ENCODE results near the gene ROR2. TPM values are rescaled to one million over a fixed set of nuclear protein-coding genes. Genes with fewer than 3 reads are reported as not detected.

Gene ROR2
- total RNA-seq, 2 donors from 2014 or later = 0.07 to 0.10 TPM

DNA sequence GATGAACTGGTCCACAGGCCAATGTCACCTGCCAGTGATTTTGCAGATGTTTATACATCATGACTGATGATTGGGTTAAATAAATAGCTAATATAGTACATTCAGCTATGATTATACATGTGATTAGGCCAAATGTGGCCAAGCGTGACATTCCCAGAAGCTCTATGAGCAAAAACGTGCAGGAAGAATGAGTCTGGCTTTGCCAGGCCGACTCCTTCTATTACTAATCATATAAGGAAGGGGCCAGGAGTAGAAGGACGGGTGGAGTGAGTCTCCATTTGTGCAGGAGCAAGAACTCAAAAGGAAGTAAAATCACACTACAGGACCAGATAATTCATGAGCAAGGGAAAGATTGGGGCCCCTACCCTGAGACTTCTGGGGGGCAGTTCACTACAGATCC lies 178.2 kb downstream of the ROR2 start:
- H3K27ac Mint-ChIP-seq = no peak overlapping the region
- peaks cover 32% of the 10 kb centered on the region for H3K27me3 Mint-ChIP-seq (ENCODE audit: low read depth)
- no peaks in the 10 kb centered on the region for H3K9me3 Mint-ChIP-seq
- no peaks in the 10 kb centered on the region for H3K36me3 Mint-ChIP-seq (ENCODE audit: insufficient read depth in 2 of 2)
- no peak for ATAC-seq (replicated peaks in 1 of 2)
- no peak for DNase-seq
- H3K4me1 Mint-ChIP-seq (ENCODE audit: low read depth) = no peaks in the 10 kb centered on the region
- no peak overlapping the region for H3K4me3 Mint-ChIP-seq

DNA sequence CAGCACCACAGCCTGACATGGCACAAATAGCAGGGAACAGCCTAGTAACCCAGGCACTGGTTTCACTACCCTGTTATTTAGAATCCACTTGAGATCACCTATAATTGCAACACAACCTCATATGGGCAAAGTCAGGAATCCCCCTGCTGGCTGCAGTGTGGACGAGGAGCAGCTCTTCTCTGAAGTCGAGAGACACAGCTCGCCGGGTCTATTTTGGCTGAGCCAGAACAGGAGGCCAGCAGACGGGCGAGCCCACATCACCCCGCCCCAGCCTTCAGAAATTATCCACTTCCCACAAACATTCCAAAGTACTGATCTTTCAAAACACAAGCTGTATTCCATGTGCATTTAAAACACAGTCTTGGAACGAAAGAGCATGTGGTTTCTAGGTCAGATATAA lies 179.0 kb downstream of the ROR2 start:
- Mint-ChIP-seq H3K27me3 (ENCODE audit: low read depth) (peaks cover 34% of the 10 kb centered on the region), H3K4me3 (no peak overlapping the region)
- ATAC-seq (replicated peaks in 1 of 2) = no peak

DNA sequence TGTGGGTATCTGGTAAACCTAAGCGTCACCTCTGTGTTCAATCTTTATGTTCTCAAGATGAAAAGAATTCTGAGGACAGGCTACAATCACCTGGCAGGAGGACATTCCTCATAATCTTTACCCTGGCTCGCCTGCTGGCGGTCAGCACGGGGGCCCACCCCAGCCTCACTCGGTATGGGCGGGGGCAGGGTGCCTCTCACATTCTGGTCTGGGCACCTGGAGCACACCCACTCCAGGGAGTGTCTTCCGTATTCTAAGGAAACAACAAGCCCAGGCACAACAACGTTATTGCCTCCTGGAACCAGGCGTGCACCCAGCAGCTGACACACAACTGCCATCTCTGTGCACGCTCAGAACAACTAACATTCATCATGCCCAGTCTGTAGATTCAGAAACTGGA lies 179.8 kb downstream of the ROR2 start:
- ATAC-seq (replicated peaks in 1 of 2) (no peak), DNase-seq (no peak)
- H3K9me3 Mint-ChIP-seq = no peaks in the 10 kb centered on the region
- H3K36me3 Mint-ChIP-seq (ENCODE audit: insufficient read depth in 2 of 2) = peaks cover 0 to under 1% of the 10 kb centered on the region in 2 donors
- H3K4me1 Mint-ChIP-seq (ENCODE audit: low read depth) = no peaks in the 10 kb centered on the region
- peaks cover 36% of the 10 kb centered on the region for H3K27me3 Mint-ChIP-seq (ENCODE audit: low read depth)
- no peak overlapping the region for H3K27ac Mint-ChIP-seq
- H3K4me3 Mint-ChIP-seq = no peak overlapping the region

More for the DNA sequence above, 179.0 kb downstream of the ROR2 start:
- Mint-ChIP-seq H3K36me3 (ENCODE audit: insufficient read depth in 2 of 2) (no peaks in the 10 kb centered on the region), H3K4me1 (ENCODE audit: low read depth) (no peaks in the 10 kb centered on the region), H3K27ac (no peak overlapping the region), H3K9me3 (no peaks in the 10 kb centered on the region)
- DNase-seq = no peak

DNA sequence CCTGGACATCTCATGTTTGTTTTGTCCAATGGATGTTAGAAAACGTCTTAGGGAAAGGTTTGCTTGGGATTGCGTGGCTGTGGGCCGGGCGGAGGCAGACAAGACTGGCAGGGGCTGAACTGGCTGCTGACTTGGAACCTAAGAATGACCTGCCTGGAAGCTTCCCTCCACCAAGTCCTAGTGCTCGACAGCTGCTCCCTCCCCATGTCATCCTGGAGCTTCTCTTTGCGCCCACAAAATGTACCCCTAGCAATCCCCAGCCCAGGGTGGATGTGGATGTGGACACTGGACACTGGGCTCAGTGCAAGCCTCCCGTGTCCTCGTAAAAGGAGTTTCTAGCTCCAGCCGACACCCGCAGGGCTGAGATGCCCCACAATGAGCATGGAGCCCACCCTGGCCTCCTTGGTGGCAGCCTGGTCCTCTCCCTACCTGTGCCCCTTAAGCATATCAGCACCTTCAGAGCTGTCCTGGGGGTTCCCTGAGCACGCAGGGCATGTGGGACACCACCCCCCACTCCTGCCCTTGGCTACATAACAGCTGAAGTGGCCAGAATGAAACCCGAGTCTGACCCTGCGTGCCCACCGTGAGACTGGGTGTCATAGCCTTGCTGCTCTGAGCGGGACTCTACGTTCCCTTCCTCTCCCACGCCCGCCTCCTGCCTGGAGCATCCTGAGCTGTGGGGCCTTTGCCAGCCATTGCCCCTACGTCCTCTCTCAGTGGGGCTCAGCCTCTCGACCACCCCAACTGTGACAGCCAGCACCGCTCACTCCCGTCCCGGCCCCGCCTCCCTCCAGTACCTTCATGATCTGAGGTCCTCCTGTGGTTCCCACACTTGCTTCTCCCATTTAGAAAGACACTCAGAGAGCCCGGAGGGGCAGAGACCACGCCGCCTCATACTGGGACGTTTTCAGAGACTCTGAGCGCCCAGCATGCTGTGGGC lies 180.8 kb downstream of the ROR2 start:
- peaks cover 0 to 3% of the 10 kb centered on the region in 2 donors for H3K36me3 Mint-ChIP-seq (ENCODE audit: insufficient read depth in 2 of 2)
- ATAC-seq (replicated peaks in 1 of 2) = no peak
- no peak overlapping the region for H3K27ac Mint-ChIP-seq

DNA sequence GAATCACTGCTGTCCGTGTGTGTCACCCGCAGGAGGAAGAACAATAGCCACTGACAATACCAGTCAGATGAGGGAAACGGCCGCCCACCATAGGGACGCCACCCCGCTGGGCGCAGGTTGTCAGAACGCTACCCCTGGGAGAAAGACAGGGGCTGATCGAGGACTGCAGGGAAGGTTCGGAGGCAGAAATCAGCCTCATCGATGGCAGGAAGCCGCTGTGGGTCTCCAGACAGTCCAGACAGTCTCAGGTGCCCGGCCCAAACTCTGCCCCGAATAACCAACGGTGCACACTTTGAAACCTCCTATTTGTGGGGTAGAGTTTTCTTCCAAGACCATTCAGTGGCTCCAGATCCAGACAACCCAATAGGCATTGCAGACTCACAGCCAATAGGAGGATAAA lies 181.5 kb downstream of the ROR2 start:
- no peak for ATAC-seq (replicated peaks in 1 of 2)
- peaks cover 0 to 3% of the 10 kb centered on the region in 2 donors for H3K36me3 Mint-ChIP-seq (ENCODE audit: insufficient read depth in 2 of 2)
- H3K9me3 Mint-ChIP-seq = peaks cover 0 to 4% of the 10 kb centered on the region in 2 donors
- DNase-seq = no peak
- no peaks in the 10 kb centered on the region for H3K4me1 Mint-ChIP-seq (ENCODE audit: low read depth)
- H3K4me3 Mint-ChIP-seq = no peak overlapping the region
- H3K27me3 Mint-ChIP-seq (ENCODE audit: low read depth) = peaks cover 38% of the 10 kb centered on the region
- H3K27ac Mint-ChIP-seq = no peak overlapping the region

More for the DNA sequence above, 180.8 kb downstream of the ROR2 start:
- H3K4me1 Mint-ChIP-seq (ENCODE audit: low read depth) = no peaks in the 10 kb centered on the region
- H3K9me3 Mint-ChIP-seq = peaks cover 0 to 4% of the 10 kb centered on the region in 2 donors
- H3K27me3 Mint-ChIP-seq (ENCODE audit: low read depth) = peaks cover 43% of the 10 kb centered on the region
- no peak overlapping the region for H3K4me3 Mint-ChIP-seq
- no peak for DNase-seq

DNA sequence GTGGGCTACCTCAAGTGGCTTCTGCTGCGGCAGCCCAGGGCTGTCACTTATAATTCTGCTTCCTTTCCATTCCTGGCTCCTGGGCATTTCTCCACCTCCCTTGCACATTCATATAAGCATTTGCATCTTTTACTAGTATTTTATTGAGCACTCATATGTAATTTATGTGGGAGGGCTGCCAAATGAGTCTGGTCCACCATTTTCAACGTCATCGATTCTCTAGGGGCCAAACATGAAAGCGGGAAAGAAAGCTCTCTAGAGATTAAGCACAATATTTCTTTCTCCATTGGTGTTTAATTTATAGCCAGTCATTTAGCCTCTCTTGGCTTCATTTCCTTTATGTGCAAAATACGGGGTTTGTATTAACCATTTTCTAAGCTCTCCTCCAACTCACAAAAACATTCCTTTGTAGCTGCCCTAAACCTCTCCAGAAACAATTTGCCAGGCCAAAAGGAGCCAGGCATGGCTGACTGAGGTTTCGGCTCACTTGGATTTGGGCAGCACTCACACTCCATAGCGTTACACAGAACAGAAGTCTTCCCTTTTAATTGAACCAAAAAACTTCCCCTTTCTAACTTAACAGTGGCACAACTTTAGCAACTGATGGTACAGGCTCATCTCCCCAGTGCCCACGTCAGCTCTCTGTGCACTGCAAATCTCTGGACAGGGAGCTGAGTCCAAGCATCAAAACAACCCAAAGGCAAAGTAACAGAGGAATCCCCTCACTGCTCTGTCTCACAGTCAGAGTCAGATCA lies 183.5 kb downstream of the ROR2 start:
- DNase-seq (no peak), ATAC-seq (replicated peaks in 1 of 2) (no peak)
- H3K27ac Mint-ChIP-seq = no peak overlapping the region
- H3K9me3 Mint-ChIP-seq = peaks cover 0 to 4% of the 10 kb centered on the region in 2 donors
- no peaks in the 10 kb centered on the region for H3K4me1 Mint-ChIP-seq (ENCODE audit: low read depth)
- H3K27me3 Mint-ChIP-seq (ENCODE audit: low read depth) = peaks cover 34% of the 10 kb centered on the region
- H3K36me3 Mint-ChIP-seq (ENCODE audit: insufficient read depth in 2 of 2) = peaks cover 0 to 3% of the 10 kb centered on the region in 2 donors
- no peak overlapping the region for H3K4me3 Mint-ChIP-seq

DNA sequence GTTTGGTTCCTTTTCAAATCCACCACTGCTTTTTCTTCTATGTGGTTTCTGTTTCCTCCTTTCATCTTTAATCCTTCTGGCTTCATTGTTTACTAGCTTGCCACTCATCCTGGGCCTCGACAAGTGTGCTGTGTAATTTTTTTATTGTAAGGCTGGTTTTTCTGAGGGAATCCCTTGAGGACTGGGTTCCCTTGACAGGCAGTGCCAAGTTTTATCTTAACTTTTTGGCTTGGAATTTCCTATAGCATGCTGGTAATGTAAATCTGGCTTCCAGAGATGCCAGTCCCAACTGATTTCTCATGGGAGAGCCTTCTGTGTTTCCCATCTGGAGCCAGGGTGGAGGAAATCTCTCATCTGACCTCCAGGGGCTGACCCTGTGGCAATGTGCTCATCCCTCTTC lies 184.7 kb downstream of the ROR2 start:
- DNase-seq (no peak), ATAC-seq (replicated peaks in 1 of 2) (no peak)
- peaks cover 34% of the 10 kb centered on the region for H3K27me3 Mint-ChIP-seq (ENCODE audit: low read depth)
- no peak overlapping the region for H3K4me3 Mint-ChIP-seq
- H3K27ac Mint-ChIP-seq = no peak overlapping the region
- peaks cover 0 to 4% of the 10 kb centered on the region in 2 donors for H3K9me3 Mint-ChIP-seq
- H3K36me3 Mint-ChIP-seq (ENCODE audit: insufficient read depth in 2 of 2) = peaks cover 0 to 3% of the 10 kb centered on the region in 2 donors
- H3K4me1 Mint-ChIP-seq (ENCODE audit: low read depth) = no peaks in the 10 kb centered on the region

DNA sequence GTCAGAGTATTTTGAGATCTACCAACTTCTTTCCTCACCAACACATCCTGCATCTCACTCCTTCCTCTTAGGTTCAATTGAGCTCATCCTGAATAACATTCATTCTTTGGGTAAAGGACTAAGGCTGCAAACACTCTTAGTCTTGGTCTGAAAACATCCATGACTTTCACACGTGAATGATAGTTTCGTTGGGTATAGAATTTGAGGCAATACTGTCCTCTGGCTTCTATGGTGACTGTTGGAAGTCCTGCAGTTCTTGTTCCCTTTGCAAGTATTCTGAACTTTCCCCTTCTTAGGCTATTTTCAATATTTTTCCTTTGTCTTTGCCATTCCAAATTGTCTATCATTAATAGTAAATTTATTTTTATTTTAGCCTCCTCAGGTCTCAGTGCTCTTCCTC lies 185.4 kb downstream of the ROR2 start:
- Mint-ChIP-seq H3K27ac (no peak overlapping the region), H3K9me3 (peaks cover 0 to 4% of the 10 kb centered on the region in 2 donors), H3K27me3 (ENCODE audit: low read depth) (peaks cover 34% of the 10 kb centered on the region), H3K4me1 (ENCODE audit: low read depth) (no peaks in the 10 kb centered on the region), H3K36me3 (ENCODE audit: insufficient read depth in 2 of 2) (peaks cover 0 to 3% of the 10 kb centered on the region in 2 donors), H3K4me3 (no peak overlapping the region)
- ATAC-seq (replicated peaks in 1 of 2) (no peak), DNase-seq (no peak)

DNA sequence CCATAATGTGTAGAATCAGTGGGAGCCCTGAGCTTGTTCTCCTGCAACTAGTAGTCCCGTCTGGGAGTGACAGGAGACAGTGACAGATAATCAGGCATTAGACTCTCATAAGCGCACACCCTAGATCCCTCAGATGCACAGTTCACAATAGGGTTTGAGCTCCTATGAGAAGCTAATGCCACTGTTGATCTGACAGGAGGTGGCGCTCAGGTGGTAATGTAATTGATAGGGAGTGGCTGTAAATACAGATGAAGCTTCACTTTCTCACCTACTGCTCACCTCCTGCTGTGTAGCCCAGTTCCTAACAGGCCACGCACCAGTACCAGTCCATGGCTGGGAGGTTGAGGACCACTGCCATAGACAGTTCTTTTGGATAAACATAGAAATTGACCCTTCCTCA lies 188.7 kb downstream of the ROR2 start:
- peaks cover 0 to 3% of the 10 kb centered on the region in 2 donors for H3K36me3 Mint-ChIP-seq (ENCODE audit: insufficient read depth in 2 of 2)
- peaks cover 26% of the 10 kb centered on the region for H3K27me3 Mint-ChIP-seq (ENCODE audit: low read depth)
- H3K27ac Mint-ChIP-seq = no peak overlapping the region
- DNase-seq (no peak), ATAC-seq (replicated peaks in 1 of 2) (no peak)
- no peak overlapping the region for H3K4me3 Mint-ChIP-seq
- H3K9me3 Mint-ChIP-seq = peaks cover 0 to 4% of the 10 kb centered on the region in 2 donors
- no peaks in the 10 kb centered on the region for H3K4me1 Mint-ChIP-seq (ENCODE audit: low read depth)

DNA sequence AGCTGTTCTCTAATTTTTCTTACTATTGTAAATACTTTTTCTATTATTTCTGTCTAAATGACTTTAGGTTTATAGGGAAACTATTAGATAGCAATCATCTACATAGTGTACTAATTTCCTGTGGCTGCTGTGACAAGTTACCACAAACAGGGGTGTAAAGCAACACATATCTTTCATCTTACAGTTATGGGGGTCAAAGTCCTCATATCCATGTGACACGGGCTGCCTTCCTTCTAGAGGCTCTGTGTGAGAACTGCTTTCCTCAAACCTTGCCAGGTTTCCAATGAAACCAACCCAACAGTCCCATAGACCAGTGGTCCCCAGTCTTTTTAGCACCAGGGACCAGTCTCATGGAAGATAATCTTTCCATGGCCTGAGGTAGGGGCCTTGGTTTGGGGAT lies 189.1 kb downstream of the ROR2 start:
- ATAC-seq (replicated peaks in 1 of 2) (no peak), DNase-seq (no peak)
- Mint-ChIP-seq H3K9me3 (peaks cover 0 to 4% of the 10 kb centered on the region in 2 donors), H3K4me3 (no peak overlapping the region), H3K36me3 (ENCODE audit: insufficient read depth in 2 of 2) (peaks cover 0 to 3% of the 10 kb centered on the region in 2 donors), H3K27me3 (ENCODE audit: low read depth) (peaks cover 22% of the 10 kb centered on the region), H3K27ac (no peak overlapping the region), H3K4me1 (ENCODE audit: low read depth) (no peaks in the 10 kb centered on the region)

DNA sequence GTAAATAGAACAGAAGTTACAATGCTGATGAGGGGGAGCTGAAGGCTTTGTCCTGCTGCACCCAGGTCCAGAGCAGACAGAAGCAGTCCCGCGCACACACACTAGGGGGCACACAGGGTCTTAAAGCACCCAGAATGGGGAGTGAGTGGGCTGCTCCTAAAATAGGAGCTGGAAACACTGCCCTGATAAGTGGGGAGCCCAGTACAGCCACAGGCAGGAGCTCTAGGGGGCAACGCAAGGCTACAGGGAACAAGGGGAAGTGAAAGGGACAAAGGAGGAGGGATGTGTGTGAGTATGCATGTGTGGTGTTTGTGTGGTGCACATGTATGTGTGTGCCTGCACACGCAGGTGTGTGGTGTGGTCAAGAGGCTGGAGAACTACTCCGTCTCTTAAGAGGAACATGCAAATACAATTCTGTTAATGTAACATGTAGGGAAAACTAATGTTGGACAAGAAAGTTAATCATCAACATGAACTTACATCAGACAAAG lies 191.5 kb downstream of the ROR2 start:
- DNase-seq (peak; percentile 37 to 52), ATAC-seq (replicated peaks in 1 of 2) (no peak)
- Mint-ChIP-seq H3K27me3 (ENCODE audit: low read depth) (peaks cover 6% of the 10 kb centered on the region), H3K4me3 (no peak overlapping the region), H3K4me1 (ENCODE audit: low read depth) (no peaks in the 10 kb centered on the region), H3K27ac (no peak overlapping the region), H3K9me3 (no peaks in the 10 kb centered on the region), H3K36me3 (ENCODE audit: insufficient read depth in 2 of 2) (no peaks in the 10 kb centered on the region)

DNA sequence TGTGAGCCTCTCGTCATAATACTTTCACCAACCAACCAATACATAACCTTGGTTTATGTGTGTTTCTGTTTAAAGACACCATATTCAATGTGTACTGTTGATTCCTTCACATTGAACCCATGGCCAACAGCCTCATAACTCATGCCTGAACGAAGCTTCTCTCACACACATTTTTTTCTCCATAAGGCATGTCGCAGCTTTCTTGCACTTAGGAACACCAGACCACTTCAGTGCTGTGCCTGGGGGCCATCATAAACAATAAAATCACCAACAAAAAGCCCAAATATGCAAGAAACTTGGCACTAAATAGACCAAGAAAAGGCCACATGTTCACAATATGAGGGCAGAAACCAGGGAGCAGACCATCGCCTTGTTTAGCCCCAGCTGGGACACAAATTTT lies 192.2 kb downstream of the ROR2 start:
- no peaks in the 10 kb centered on the region for H3K9me3 Mint-ChIP-seq
- peaks cover 6% of the 10 kb centered on the region for H3K27me3 Mint-ChIP-seq (ENCODE audit: low read depth)
- H3K27ac Mint-ChIP-seq = no peak overlapping the region
- no peaks in the 10 kb centered on the region for H3K4me1 Mint-ChIP-seq (ENCODE audit: low read depth)
- DNase-seq (no peak), ATAC-seq (replicated peaks in 1 of 2) (no peak)
- H3K36me3 Mint-ChIP-seq (ENCODE audit: insufficient read depth in 2 of 2) = no peaks in the 10 kb centered on the region
- H3K4me3 Mint-ChIP-seq = no peak overlapping the region

DNA sequence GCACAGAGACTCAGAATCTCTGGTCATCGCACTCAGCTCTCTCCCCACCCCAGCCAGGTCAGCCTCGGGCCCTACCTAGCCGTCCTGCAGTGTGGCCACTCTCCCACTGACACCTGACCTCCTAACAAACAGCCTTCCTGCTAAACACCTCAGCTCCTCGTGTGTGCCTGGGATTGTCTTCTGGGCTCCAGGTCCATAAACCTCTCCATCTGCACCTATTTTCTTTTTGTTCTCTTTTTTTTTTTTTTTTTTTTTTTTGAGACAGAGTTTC lies 193.6 kb downstream of the ROR2 start:
- Mint-ChIP-seq H3K4me3 (no peak overlapping the region), H3K9me3 (no peaks in the 10 kb centered on the region), H3K27me3 (ENCODE audit: low read depth) (peaks cover 6% of the 10 kb centered on the region), H3K4me1 (ENCODE audit: low read depth) (no peaks in the 10 kb centered on the region), H3K36me3 (ENCODE audit: insufficient read depth in 2 of 2) (no peaks in the 10 kb centered on the region), H3K27ac (no peak overlapping the region)
- no peak for ATAC-seq (replicated peaks in 1 of 2)
- DNase-seq = no peak

Measured in activated T-cell treated with anti-CD3 and anti-CD28 coated beads, Interleukin-2, amount 50 U/mL, for 72 hours (primary cell).